ENCODE results near the gene UBASH3B.

DNA sequence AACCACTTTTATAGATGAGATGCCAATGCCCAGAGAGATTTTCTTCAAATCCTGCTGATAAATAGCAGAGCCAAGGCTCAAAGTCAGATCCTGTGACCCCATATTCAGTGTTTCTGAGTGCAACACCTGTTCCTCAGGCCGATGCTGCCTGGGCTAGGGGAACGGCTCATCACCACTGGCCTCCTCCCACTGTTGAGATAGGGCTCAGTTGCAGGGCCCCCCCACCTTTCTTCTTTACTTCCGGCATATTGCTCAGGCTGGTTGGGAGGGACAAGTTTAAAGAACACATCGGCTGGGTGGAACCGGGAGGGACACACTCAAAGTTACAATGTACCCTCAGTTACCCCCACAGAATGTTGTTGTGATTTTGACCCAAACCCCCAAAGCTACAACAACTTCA is 94.5 kb downstream of the UBASH3B start:
- TF ChIP-seq POLR2AphosphoS5 (IDR thresholded peaks at IDR 0.05; ENCODE audit: borderline replicate concordance, low read depth, low read length) (no peak), EZH2 (IDR thresholded peaks at IDR 0.05) (no peak)
